Measurements from ENCODE around the gene LAMB3. TPM values are rescaled to one million over a fixed set of nuclear protein-coding genes. Genes with fewer than 3 reads are reported as not detected.

LAMB3 gene
- total RNA-seq, 1 experiment from 2014 or later, result 0.28 TPM

- no peak overlapping the region for H3K27ac Mint-ChIP-seq
- H2BK120ac ChIP-seq (ENCODE audit: low read depth, low read length, poor library complexity, severe bottlenecking), result no peak overlapping the region
- no peaks in the 10 kb centered on the region for H3K27me3 ChIP-seq (ENCODE audit: insufficient read depth, low read length)
- no peaks in the 10 kb centered on the region; a peak in 1 of 7 replicates for H3K36me3 Mint-ChIP-seq (ENCODE audit: insufficient read depth in 1 of 3, low read depth in 3 of 3)
- H3K27ac ChIP-seq (ENCODE audit: insufficient read length, low read depth, low read length), result no peak overlapping the region
- no peaks in the 10 kb centered on the region for H3K79me1 ChIP-seq (ENCODE audit: insufficient read depth, low read depth, low read length, poor library complexity, severe bottlenecking)
- DNase-seq, result no peak
- H3K4me3 Mint-ChIP-seq, result no peak overlapping the region
- H4K8ac ChIP-seq (replicated peaks; ENCODE audit: insufficient read length, low read depth, low read length), result no peak overlapping the region
- H3K23ac ChIP-seq (ENCODE audit: insufficient read length, low read depth, low read length), result no peak overlapping the region
- no peak overlapping the region for H4K91ac ChIP-seq (ENCODE audit: insufficient read length, low read depth, low read length)
- H3K9me3 ChIP-seq (ENCODE audit: control insufficient read depth, low read depth, low read length), result no peaks in the 10 kb centered on the region
- H3K79me2 ChIP-seq (ENCODE audit: insufficient read depth, low read length), result no peaks in the 10 kb centered on the region
- H3K4ac ChIP-seq (ENCODE audit: low read depth, low read length), result no peak overlapping the region
- H3K14ac ChIP-seq (ENCODE audit: insufficient read depth, low read length), result no peak overlapping the region
- H4K20me1 ChIP-seq (ENCODE audit: control insufficient read depth, insufficient read depth, insufficient read length), result no peaks in the 10 kb centered on the region
- H3K9me3 Mint-ChIP-seq, result no peaks in the 10 kb centered on the region
- H2BK20ac ChIP-seq (ENCODE audit: low read depth, low read length, poor library complexity, severe bottlenecking), result no peak overlapping the region
- no peak overlapping the region for H3K4me2 ChIP-seq (ENCODE audit: insufficient read depth, insufficient read length, low read length)
- H2AFZ ChIP-seq (ENCODE audit: low read length), result no peak overlapping the region
- no peak overlapping the region for H4K5ac ChIP-seq (ENCODE audit: insufficient read length, low read depth, low read length)
- H3K4me1 ChIP-seq (ENCODE audit: insufficient read depth, low read length), result no peaks in the 10 kb centered on the region
- no peak overlapping the region for H3T11ph ChIP-seq (ENCODE audit: low read length)
- no peak overlapping the region for H3K56ac ChIP-seq (ENCODE audit: insufficient read length, low read depth, low read length)
- no peak overlapping the region for H2AK5ac ChIP-seq (ENCODE audit: insufficient read length, low read length)
- no peak for TF ChIP-seq CTCF (conservative IDR thresholded peaks at IDR 0.05)
- no peak overlapping the region for H2BK15ac ChIP-seq (ENCODE audit: low read depth, low read length)
- H2BK5ac ChIP-seq (ENCODE audit: insufficient read length, low read length), result no peak overlapping the region
- H3K18ac ChIP-seq (ENCODE audit: insufficient read length, low read depth, low read length), result no peak overlapping the region
- no peaks in the 10 kb centered on the region for H3K23me2 ChIP-seq (ENCODE audit: insufficient read length, low read depth, low read length, poor library complexity, severe bottlenecking)
- no peak overlapping the region for H2BK12ac ChIP-seq (ENCODE audit: insufficient read length, low read depth, low read length)
- peaks cover 22 to 29% of the 10 kb centered on the region in 2 experiments for H3K4me1 Mint-ChIP-seq
- WGBS (ENCODE audit: extremely low coverage, insufficient read length, low lambda C conversion rate), result no CpG with 5 or more reads among the region's 6 CpGs
- H3K27me3 Mint-ChIP-seq (ENCODE audit: low read depth), result peaks cover 4% of the 10 kb centered on the region
- H3K9ac ChIP-seq (ENCODE audit: extremely low read depth, insufficient read length, low read length), result no peak overlapping the region
Observed at GRCh38 chr1:209648931-209649776, 3.1 kb downstream of the LAMB3 start.
